ENCODE results near the gene CES2.
"Not testable (repeated sequence)": the region's sequence is repeated elsewhere in the genome, so short reads cannot be mapped to it uniquely, and the experiment has no call there.

The CES2 gene

DNA sequence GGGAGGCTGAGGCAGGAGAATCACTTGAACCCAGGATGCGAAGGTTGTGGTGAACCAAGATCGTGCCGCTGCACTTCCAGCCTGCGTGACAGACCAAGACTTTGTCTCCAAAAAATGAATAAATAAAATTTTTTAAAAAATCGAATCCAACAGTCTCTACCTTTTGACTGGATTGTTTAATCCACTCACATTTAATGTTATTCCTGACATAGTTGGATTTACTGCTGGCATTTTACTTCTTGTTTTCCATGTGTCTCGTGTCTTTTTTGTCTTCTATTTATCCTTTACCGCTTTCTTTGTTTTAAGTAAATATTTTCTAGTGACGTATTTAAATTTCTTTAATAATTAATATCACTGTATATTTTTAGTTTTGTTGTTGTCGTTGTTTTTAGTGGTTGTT, 47.7 kb downstream of the CES2 start:
- no peak for DNase-seq

DNA sequence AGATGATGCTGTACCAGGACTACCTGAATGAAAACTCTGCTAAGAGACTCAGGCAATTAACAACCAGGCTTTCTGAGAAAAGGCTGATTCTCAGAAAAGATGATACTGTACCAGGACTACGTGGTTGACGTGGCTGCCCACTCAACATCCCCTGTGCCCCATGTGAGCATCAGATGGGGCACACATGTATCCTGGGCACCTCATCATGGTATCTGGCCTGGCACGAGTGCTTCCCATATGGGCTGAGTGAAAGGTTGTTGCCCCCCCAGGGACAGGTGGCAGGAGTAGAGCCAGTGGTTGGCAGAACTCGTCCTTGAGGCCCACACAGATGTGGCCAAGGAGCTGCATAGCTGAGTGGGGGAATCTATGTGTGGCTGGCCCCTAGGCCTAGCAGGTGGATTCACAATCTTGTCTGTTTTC, 49.6 kb downstream of the CES2 start:
- DNase-seq, result no peak

- no peak for DNase-seq
Measured at GRCh38 chr16:66986559-66986958, 51.2 kb downstream of the CES2 start.

GRCh38 chr16:66988197-66988788, 53.0 kb downstream of the CES2 start, which contains the start of gene CES4A:
CES4A (plus strand) TSS chr16:66988589; CDS start chr16:66988773, 184 bp downstream.
- DNase-seq, result no peak

DNA sequence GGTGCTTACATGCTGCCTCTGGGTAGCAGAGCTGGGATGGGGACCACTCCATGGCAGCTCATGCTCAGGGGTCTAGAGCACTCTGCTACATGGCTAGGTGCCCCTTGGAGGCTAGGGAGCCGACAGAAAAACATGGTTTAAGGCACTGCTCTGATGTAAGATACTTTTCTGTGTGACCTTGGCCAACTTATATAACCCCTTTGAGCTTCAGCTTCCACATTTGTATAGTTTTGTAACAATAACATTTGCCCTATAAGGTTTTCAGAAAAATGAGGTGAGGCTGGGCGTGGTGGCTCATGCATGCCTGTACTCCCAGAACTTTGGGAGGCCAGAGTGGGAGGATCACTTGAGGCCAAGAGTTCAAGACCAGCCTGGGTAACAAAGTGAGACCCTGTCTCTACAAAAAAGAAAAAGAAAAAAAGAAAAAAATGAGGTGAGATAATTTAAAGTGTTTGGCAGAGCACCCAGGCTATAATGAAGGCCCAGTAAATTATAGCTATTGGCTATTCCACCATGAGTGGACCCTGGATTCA, 56.3 kb downstream of the CES2 start:
- DNase-seq, result no peak

- not testable (repeated sequence) for DNase-seq
Measured at GRCh38 chr16:66993558-66993957, 58.2 kb downstream of the CES2 start.
